Lower lobe of right lung (tissue), 2 donors: ENCODE measurements around the gene MYH15. TPM values are rescaled to one million over a fixed set of nuclear protein-coding genes. Genes with fewer than 3 reads are reported as not detected.

ENCODE experiments used
- ATAC-seq, 2 donors: fragments of 200-7000 bp; cut with Tn5 transposase; one replicate each; pipeline ENCODE4 v1.9.1; 2020 to 2022; ENCODE audit warnings: mild to moderate bottlenecking in 2 of 2, moderate library complexity in 2 of 2
- DNase-seq: peaks from one replicate; pipeline ENCODE4 v3.0.0-alpha.2; 2020
- H3K27ac ChIP-seq: fragments of 200-600 bp; one replicate; pipeline ENCODE4 v1.8.0; 2022
- H3K27me3 ChIP-seq: fragments of 200-600 bp; one replicate; pipeline ENCODE4 v1.8.0; 2022; ENCODE audit warnings: low read depth
- H3K36me3 ChIP-seq: fragments of 200-600 bp; one replicate; pipeline ENCODE4 v1.8.0; 2022; ENCODE audit warnings: mild to moderate bottlenecking
- H3K4me1 ChIP-seq: fragments of 200-600 bp; one replicate; pipeline ENCODE4 v1.8.0; 2022
- H3K4me3 ChIP-seq: fragments of 200-600 bp; one replicate; pipeline ENCODE4 v1.8.0; 2022; ENCODE audit warnings: mild to moderate bottlenecking
- H3K9me3 ChIP-seq: fragments of 200-600 bp; one replicate; pipeline ENCODE4 v1.8.0; 2022
- CTCF ChIP-seq: fragments of 200-600 bp; IDR thresholded peaks from one replicate; pipeline ENCODE4 v1.8.0; 2022; ENCODE audit warnings: antibody characterized with exemption, mild to moderate bottlenecking
- intact Hi-C: fragments of 100-400 bp; cut with DNase I; formaldehyde crosslinking; loops from one replicate; pipeline ENCODE4 v1.11.0; 2022
- total RNA-seq: library from RNA; stranded (reverse); fragmentation: NEBNext Ultra II Directional; extraction: Animal tissue kit (Norgen Biotek cat#: 25700); gene quantifications from one replicate; pipeline ENCODE4 v1.2.1, GENCODE V29; 2021
- donor health status: DM: no; HTN: yes; CAD: no; lungs with severe emphysema.

The MYH15 gene
- total RNA-seq, 1 donor from 2014 or later: 1.0 TPM

- H3K4me1 ChIP-seq: no peaks in the 10 kb centered on the region
- no peak for TF ChIP-seq CTCF
- no peak overlapping the region for H3K4me3 ChIP-seq
- H3K27me3 ChIP-seq: no peaks in the 10 kb centered on the region
- ATAC-seq: no peak
- no peaks in the 10 kb centered on the region for H3K36me3 ChIP-seq
- no peak overlapping the region for H3K27ac ChIP-seq
- DNase-seq: no peak
- H3K9me3 ChIP-seq: no peaks in the 10 kb centered on the region
- intact Hi-C loops: no loop called here
Observed at GRCh38 chr3:108491456-108491855, 18.9 kb downstream of the MYH15 start.

DNA sequence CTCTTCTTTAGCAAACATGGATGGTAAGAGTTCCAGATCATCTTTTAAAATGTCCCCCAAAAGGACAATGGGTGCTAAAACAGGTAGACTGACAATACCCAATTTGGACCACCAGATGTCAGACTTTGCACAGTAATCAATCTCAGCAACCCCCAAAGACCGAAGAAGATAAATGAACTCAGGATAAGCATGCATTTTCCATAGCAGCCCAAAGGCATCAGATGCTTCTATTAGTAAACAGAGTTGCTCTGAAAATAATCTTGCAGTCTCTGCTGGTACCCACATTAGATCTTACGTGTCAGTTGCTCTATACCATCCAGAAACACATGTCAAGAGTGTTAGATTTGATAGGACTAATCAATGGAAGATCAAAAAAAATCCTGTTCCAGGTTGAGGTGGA is 20.6 kb downstream of the MYH15 start:
- H3K27ac ChIP-seq: no peak overlapping the region
- no peaks in the 10 kb centered on the region for H3K36me3 ChIP-seq
- H3K27me3 ChIP-seq: no peaks in the 10 kb centered on the region
- no peaks in the 10 kb centered on the region for H3K9me3 ChIP-seq
- TF ChIP-seq CTCF: peak; percentile 72
- intact Hi-C loops: loop anchor here (5.0 kb wide), 1 partner anchor 63 kb away; no protein-coding TSS in a partner anchor
- H3K4me1 ChIP-seq: no peaks in the 10 kb centered on the region
- peak; percentile 69 to 76 for ATAC-seq
- no peak overlapping the region for H3K4me3 ChIP-seq
- DNase-seq: no peak

DNA sequence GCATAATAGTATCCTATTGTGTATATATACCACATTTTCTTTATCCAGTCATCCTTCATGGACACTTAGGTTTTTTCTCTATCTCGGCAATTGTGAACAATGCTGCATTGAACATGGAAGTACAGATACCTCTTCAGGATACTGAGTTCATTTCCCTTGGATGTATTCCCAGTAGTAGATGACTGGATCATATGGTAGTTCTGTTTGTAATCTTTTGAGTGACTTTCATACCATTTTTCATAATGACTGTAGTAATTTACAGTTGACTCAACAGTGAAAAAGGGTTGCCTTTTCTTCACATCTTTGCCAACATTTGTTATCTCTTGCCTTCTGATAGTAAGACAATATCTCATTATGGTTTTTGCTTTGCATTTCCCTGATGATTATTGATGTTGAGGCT is 21.8 kb downstream of the MYH15 start:
- Histone ChIP-seq H3K27ac (no peak overlapping the region), H3K4me1 (no peaks in the 10 kb centered on the region), H3K27me3 (no peaks in the 10 kb centered on the region), H3K9me3 (no peaks in the 10 kb centered on the region), H3K36me3 (no peaks in the 10 kb centered on the region), H3K4me3 (no peak overlapping the region)
- TF ChIP-seq CTCF: no peak
- ATAC-seq: no peak
- intact Hi-C loops: loop anchor here (5.0 kb wide), 1 partner anchor 64 kb away; no protein-coding TSS in a partner anchor
- no peak for DNase-seq

DNA sequence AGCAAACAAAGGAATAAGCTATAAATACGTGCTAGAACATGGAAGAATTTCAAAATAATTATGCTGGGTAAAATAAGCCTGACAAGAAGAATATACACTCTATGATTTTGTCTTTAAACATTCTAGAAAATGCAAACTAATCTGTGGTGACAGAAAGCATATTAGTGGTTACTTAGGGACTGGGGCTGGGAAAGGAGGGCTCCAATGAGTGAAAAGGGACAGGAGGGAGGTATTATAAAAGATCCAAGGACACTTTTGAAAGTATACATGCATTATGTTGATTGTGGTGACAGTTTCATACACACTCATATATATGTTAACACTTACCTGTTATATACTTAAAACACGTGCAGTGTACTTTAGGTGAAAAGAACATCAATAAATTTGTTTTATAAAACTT is 23.0 kb downstream of the MYH15 start:
- intact Hi-C loops: loop anchor here (5.0 kb wide), 1 partner anchor 65 kb away; no protein-coding TSS in a partner anchor
- TF ChIP-seq CTCF: no peak
- DNase-seq (no peak), ATAC-seq (no peak)
- Histone ChIP-seq H3K27me3 (no peaks in the 10 kb centered on the region), H3K4me3 (no peak overlapping the region), H3K4me1 (no peaks in the 10 kb centered on the region), H3K36me3 (no peaks in the 10 kb centered on the region), H3K9me3 (no peaks in the 10 kb centered on the region), H3K27ac (no peak overlapping the region)

GRCh38 chr3:108486941-108487340 is 23.5 kb downstream of the MYH15 start:
- intact Hi-C loops: loop anchor here (5.0 kb wide), 1 partner anchor 65 kb away; no protein-coding TSS in a partner anchor
- ATAC-seq: peak; percentile 7 to 13
- H3K4me3 ChIP-seq: no peak overlapping the region
- no peak overlapping the region for H3K27ac ChIP-seq
- no peak for DNase-seq
- H3K4me1 ChIP-seq: no peaks in the 10 kb centered on the region
- H3K9me3 ChIP-seq: no peaks in the 10 kb centered on the region
- H3K27me3 ChIP-seq: no peaks in the 10 kb centered on the region
- no peak for TF ChIP-seq CTCF
- H3K36me3 ChIP-seq: no peaks in the 10 kb centered on the region
